ENCODE results near the gene PIK3C3.

DNA sequence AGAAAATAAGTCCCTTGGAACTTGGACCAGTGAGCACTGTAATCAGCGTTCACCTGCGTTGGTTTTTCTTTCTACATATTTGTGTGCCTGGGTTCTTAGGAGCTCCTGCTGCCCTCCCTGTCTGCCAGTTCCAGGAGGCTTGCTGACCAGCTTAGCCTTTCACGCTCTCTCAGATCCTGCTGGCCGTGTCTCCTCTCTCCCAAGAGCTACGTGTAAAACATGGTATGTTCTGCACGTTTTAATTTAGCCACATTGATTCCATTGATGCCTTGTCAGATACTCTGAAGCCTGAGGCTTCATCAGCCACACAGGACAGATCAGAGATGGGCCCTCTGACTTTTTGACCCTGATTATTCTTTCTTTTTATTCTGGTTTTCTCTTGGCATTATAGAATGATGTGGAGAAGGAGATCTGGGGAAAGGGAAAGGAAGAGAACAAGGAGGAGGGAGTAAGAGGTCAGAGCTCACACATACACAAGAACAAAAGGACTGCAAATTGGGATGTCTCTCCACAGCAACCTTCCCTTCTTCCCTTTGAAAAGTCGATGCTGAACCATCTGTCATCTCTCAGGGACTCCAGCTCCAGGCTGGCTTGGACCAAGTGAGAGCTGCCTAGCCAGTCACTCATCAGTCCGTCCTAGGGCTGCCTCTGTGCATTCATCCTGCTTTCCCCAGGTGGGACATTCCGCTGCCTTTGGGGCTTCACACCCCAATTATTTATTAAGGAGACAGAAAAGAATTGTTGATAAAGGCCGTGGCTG is 152.8 kb downstream of the PIK3C3 start:
- TF ChIP-seq YY1 (IDR thresholded peaks at IDR 0.05; ENCODE audit: low read depth) (no peak), FOXM1 (IDR thresholded peaks at IDR 0.05; ENCODE audit: borderline replicate concordance, low read depth) (no peak), TAF1 (IDR thresholded peaks at IDR 0.05; ENCODE audit: low read depth) (no peak), EGR1 (IDR thresholded peaks at IDR 0.05) (no peak), RAD21 (IDR thresholded peaks at IDR 0.05; ENCODE audit: low read depth) (no peak), MAX (IDR thresholded peaks at IDR 0.05) (no peak), REST (IDR thresholded peaks at IDR 0.05; ENCODE audit: low read depth) (no peak)
